ENCODE measurements around the gene PCNX2.

The PCNX2 gene

DNA sequence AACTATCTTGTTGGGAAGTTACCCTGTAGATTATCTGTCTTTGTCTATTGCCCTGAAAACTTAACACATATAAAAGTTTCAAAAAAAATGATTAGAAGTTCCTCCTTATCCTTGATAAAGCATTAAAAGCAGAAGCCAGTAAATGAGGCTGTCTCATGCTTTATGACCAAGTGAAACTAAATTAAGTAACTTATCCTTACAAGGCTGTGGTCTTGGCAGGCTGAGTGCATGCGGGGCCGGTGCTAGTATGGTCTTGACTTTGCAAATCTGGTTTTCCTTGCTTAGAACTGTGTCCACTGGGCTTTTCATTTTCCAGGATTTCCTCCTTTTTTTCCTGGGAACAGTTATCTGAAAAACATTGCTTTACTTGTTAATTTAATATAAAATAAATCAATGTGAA is 43.1 kb downstream of the PCNX2 start:
- no peak for DNase-seq (ENCODE audit: low read depth)
- no peak overlapping the region for H3K4me3 ChIP-seq (ENCODE audit: low read length)
- TF ChIP-seq, protein P1, sequence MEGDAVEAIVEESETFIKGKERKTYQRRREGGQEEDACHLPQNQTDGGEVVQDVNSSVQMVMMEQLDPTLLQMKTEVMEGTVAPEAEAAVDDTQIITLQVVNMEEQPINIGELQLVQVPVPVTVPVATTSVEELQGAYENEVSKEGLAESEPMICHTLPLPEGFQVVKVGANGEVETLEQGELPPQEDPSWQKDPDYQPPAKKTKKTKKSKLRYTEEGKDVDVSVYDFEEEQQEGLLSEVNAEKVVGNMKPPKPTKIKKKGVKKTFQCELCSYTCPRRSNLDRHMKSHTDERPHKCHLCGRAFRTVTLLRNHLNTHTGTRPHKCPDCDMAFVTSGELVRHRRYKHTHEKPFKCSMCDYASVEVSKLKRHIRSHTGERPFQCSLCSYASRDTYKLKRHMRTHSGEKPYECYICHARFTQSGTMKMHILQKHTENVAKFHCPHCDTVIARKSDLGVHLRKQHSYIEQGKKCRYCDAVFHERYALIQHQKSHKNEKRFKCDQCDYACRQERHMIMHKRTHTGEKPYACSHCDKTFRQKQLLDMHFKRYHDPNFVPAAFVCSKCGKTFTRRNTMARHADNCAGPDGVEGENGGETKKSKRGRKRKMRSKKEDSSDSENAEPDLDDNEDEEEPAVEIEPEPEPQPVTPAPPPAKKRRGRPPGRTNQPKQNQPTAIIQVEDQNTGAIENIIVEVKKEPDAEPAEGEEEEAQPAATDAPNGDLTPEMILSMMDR (conservative IDR thresholded peaks at IDR 0.05; ENCODE audit: low read length): no peak

DNA sequence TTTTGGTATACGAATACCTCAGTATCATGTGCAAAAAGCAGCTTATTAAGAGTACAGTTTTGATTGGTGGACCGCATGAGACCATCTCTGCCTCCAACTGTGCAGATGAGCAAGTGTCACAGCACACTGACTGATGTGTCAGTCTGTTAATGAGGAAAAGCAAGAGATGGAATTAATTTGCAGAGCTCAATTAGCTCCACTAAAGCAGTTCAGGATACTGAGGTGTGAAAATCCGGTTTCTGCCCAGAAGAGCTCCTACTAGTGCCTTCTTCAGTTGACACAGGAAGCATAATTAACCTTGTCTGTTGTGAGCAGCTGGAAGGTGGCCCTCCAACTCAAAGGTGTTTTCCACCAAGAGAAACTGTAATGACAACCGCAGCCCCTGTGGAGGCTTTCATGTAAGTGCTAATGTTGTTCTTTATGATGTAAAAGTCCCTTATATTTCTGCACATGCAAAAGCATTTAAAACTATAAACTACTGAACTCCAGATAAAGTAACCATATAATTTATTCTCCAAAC is 44.3 kb downstream of the PCNX2 start:
- H3K4me3 ChIP-seq (ENCODE audit: low read length): no peak overlapping the region
- no peak for DNase-seq (ENCODE audit: low read depth)
- TF ChIP-seq, protein P1 (conservative IDR thresholded peaks at IDR 0.05; ENCODE audit: low read length): no peak

DNA sequence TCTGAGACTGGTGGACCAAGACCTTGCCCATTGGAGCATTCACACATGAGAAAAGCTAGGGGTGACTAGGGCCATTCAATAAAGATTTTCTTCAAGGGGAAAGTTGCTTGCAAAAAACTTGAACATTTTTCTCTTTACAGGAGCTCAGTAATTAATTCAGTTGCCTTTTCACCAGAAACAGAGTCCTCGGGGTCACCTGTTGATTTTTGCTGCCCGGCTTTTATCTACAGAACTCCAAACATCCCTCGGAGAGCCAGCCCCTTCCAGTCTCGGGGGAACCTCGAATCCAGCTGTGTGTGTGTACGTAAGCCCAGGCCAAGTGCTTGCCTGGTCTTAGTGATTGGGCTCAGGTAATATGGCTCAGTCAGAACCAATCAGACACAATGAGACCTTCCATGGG is 47.5 kb downstream of the PCNX2 start:
- no peak overlapping the region for H3K4me3 ChIP-seq (ENCODE audit: low read length)
- TF ChIP-seq, protein P1 (conservative IDR thresholded peaks at IDR 0.05; ENCODE audit: low read length): no peak
- no peak for DNase-seq (ENCODE audit: low read depth)

DNA sequence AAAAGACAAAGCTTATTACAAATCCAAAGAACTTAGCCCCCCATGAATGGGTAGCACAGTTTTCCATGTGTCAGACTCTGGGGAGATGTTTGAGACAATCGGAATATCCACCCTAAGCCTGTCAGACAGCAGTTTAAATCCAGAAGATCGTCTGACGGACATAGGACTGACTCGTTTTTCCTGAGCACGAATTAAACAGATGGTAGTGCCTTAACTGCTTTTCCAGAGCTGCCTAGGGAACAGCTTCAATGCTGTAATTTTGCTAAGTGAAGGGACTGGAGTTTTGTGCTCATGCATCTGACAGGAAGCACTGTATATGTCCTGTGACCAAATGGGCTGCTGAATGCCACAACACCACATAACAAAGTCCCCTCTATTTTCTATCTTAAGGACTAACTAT is 48.6 kb downstream of the PCNX2 start:
- TF ChIP-seq, protein P1 (conservative IDR thresholded peaks at IDR 0.05; ENCODE audit: low read length): no peak
- no peak overlapping the region for H3K4me3 ChIP-seq (ENCODE audit: low read length)
- DNase-seq (ENCODE audit: low read depth): no peak

DNA sequence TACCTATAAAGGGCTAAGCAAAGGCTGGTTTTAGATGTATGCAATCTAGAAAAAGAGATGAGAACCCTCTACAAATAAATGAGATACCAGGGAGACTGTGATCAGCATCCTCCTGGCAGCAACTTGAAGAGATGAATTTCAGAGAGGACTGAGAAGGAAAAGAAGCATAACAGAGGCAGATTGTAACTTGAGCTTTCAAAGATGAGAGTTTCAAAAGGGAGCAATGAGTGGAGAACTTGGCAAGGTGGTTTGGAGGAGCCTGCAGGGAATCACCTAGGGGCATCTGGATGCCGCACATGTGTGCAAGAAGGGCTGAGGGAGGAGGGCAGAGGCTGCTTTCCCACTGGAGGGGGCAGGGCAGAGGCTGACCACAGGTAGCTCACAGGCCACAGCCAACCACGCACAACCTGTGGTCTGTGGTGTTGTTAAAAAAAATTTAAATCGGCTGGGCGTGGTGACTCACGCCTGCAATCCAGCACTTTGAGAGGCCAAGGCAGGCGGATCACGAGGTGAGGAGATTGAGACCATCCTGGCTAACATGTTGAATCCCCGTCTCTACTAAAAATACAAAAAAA is 50.2 kb downstream of the PCNX2 start:
- no peak for DNase-seq (ENCODE audit: low read depth)
- TF ChIP-seq, protein P1 (conservative IDR thresholded peaks at IDR 0.05; ENCODE audit: low read length): no peak
- no peak overlapping the region for H3K4me3 ChIP-seq (ENCODE audit: low read length)

DNA sequence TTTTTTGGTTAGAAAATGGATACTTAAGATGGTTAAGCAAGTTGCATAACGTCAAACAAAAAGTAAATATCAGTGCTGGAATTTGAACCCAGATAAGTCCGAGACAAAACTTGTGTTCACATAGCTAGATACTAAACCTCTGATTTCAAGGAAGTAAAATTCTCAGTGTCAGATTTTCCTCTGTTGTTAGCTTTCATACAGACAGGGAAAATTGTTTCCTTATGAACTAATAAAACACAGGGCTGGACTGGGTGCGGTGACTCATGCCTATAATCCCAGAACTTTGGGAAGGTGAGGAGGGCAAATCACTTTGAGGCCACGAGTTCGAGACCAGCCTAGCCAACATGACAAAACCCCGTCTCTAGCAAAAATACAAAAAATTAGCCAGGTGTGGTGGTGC is 51.3 kb downstream of the PCNX2 start:
- DNase-seq (ENCODE audit: low read depth): peak; percentile 68
- TF ChIP-seq, protein P1 (conservative IDR thresholded peaks at IDR 0.05; ENCODE audit: low read length): no peak
- no peak overlapping the region for H3K4me3 ChIP-seq (ENCODE audit: low read length)

DNA sequence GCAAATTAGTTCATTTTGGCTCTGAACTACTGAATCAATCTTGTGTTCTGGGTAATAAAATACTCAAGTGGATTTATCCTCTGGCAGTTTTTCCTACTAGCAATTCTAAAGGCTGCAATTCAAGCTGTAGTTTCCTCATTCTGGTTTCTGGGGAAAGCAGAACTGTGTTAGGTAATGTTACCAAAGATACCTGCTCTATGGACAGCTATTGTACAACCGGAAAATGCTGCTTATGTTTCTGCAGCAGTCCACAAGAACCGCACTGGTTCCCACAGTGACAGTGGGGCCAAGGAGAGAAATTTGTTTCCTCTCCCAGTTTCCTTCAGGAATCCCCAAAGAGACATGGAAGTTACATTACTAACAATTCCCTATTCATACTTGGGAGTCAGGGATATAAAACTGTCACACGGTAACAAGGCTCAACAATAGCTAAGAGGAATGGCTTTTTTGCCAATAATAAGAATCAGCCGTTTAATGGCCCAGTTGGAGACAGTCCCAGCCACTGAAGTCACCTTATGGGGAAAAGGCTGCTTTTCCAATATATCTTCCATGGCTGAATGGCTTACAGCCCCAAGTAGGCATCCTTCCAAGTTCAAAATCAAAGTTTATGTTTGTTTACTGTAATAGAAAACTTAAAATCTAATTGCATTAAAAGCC is 52.6 kb downstream of the PCNX2 start:
- TF ChIP-seq, protein P1 (conservative IDR thresholded peaks at IDR 0.05; ENCODE audit: low read length): no peak
- peak; percentile 13 for DNase-seq (ENCODE audit: low read depth)
- H3K4me3 ChIP-seq (ENCODE audit: low read length): no peak overlapping the region

Measured in AG10803 (cell line).